TTC549 (cell line): Measurements from ENCODE around the gene MINDY4.

Experiments used
- FAIRE-seq: peaks from 2 replicates; lab custom pipeline; 2012; peaks lifted over from hg19 to GRCh38; lab: Jason Lieb, UNC

Gene MINDY4

GRCh38 chr7:30918676-30919075 is 147.5 kb downstream of the MINDY4 start:
- FAIRE-seq: no peak

GRCh38 chr7:30920021-30920583 is 148.9 kb downstream of the MINDY4 start:
- no peak for FAIRE-seq

- no peak for FAIRE-seq
Measured at GRCh38 chr7:30920584-30921539, 149.6 kb downstream of the MINDY4 start.

GRCh38 chr7:30921540-30922401 is 150.6 kb downstream of the MINDY4 start:
- FAIRE-seq: no peak

- no peak for FAIRE-seq
Measured at GRCh38 chr7:30922596-30922995, 151.4 kb downstream of the MINDY4 start.

- FAIRE-seq: no peak
Measured at GRCh38 chr7:30923009-30923773, 152.0 kb downstream of the MINDY4 start.

- FAIRE-seq: no peak
Measured at GRCh38 chr7:30923774-30924413, 152.7 kb downstream of the MINDY4 start.

GRCh38 chr7:30924624-30925023 is 153.4 kb downstream of the MINDY4 start:
- no peak for FAIRE-seq

GRCh38 chr7:30925117-30925516 is 153.9 kb downstream of the MINDY4 start:
- FAIRE-seq: no peak

- FAIRE-seq: no peak
Measured at GRCh38 chr7:30925913-30926312, 154.7 kb downstream of the MINDY4 start.

GRCh38 chr7:30926313-30926712 is 155.1 kb downstream of the MINDY4 start:
- FAIRE-seq: no peak

- no peak for FAIRE-seq
Measured at GRCh38 chr7:30927040-30927439, 155.8 kb downstream of the MINDY4 start.

- no peak for FAIRE-seq
Measured at GRCh38 chr7:30927559-30927958, 156.3 kb downstream of the MINDY4 start.

- no peak for FAIRE-seq
Measured at GRCh38 chr7:30928254-30928872, 157.1 kb downstream of the MINDY4 start.

GRCh38 chr7:30929686-30930085 is 158.5 kb downstream of the MINDY4 start:
- FAIRE-seq: no peak

GRCh38 chr7:30930621-30931020 is 159.4 kb downstream of the MINDY4 start:
- FAIRE-seq: no peak

GRCh38 chr7:30931161-30931928 is 160.1 kb downstream of the MINDY4 start:
- FAIRE-seq: no peak

- no peak for FAIRE-seq
Measured at GRCh38 chr7:30931929-30932540, 160.8 kb downstream of the MINDY4 start.

- FAIRE-seq: no peak
Measured at GRCh38 chr7:30932562-30932961, 161.3 kb downstream of the MINDY4 start.
